ENCODE results near the gene LTBP1. TPM values are rescaled to one million over a fixed set of nuclear protein-coding genes. Genes with fewer than 3 reads are reported as not detected.

LTBP1 gene
- total RNA-seq, 1 experiment from 2014 or later, result 28.5 TPM

DNA sequence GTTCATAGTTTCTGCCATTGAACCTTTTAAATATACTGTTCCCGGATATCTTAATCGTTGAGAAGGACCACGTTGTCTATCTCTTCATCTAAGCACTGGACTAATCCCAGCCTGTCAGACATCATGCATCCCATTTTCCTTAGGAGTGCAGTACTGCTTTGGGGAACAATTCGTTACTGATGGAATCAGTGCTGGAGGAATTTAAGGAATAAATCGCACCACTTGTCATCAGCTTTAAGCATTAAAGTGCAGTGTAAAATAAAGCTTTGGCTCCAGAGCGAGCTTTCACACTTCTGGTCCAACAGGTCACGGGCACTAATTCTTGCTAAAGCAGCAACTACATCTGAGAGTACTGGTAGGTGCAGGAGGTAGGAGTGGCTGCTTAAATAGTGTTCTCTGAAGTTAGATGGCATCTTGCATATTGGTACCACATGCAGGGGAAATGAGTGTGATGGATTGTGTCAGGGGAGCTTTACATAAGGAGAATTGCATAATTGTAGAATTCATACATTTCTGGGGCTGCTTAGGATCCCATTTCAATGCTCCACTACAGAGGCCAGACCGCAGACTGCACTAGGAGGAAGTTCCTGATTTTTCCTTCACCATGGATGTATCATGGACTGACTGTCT is 424.0 kb downstream of the LTBP1 start:
- no peaks in the 10 kb centered on the region for H3K23me2 ChIP-seq (ENCODE audit: insufficient read length, low read depth, low read length, poor library complexity, severe bottlenecking)
- no peak overlapping the region for H2BK20ac ChIP-seq (ENCODE audit: low read depth, low read length, poor library complexity, severe bottlenecking)
- peaks cover 0 to 2% of the 10 kb centered on the region in 2 experiments; a peak in 1 of 4 replicates for H3K4me1 Mint-ChIP-seq
- no peak overlapping the region for H3K4ac ChIP-seq (ENCODE audit: low read depth, low read length)
- H3K4me2 ChIP-seq (ENCODE audit: insufficient read depth, insufficient read length, low read length), result no peak overlapping the region
- no peak overlapping the region for H3T11ph ChIP-seq (ENCODE audit: low read length)
- TF ChIP-seq CTCF (conservative IDR thresholded peaks at IDR 0.05), result no peak
- WGBS (ENCODE audit: extremely low coverage, insufficient read length, low lambda C conversion rate), result no CpG with 5 or more reads among the region's 8 CpGs
- H3K27ac ChIP-seq (ENCODE audit: insufficient read length, low read depth, low read length), result no peak overlapping the region
- H3K9me3 Mint-ChIP-seq, result no peaks in the 10 kb centered on the region
- H4K8ac ChIP-seq (replicated peaks; ENCODE audit: insufficient read length, low read depth, low read length), result no peak overlapping the region
- no peak overlapping the region for H3K14ac ChIP-seq (ENCODE audit: insufficient read depth, low read length)
- no peak overlapping the region for H3K9ac ChIP-seq (ENCODE audit: extremely low read depth, insufficient read length, low read length)
- no peaks in the 10 kb centered on the region for H3K27me3 ChIP-seq (ENCODE audit: insufficient read depth, low read length)
- H4K91ac ChIP-seq (ENCODE audit: insufficient read length, low read depth, low read length), result no peak overlapping the region
- no peaks in the 10 kb centered on the region for H3K4me1 ChIP-seq (ENCODE audit: insufficient read depth, low read length)
- H3K56ac ChIP-seq (ENCODE audit: insufficient read length, low read depth, low read length), result no peak overlapping the region
- no peak overlapping the region for H4K5ac ChIP-seq (ENCODE audit: insufficient read length, low read depth, low read length)
- H2BK120ac ChIP-seq (ENCODE audit: low read depth, low read length, poor library complexity, severe bottlenecking), result no peak overlapping the region
- H3K27me3 Mint-ChIP-seq (ENCODE audit: low read depth), result no peaks in the 10 kb centered on the region
- H3K23ac ChIP-seq (ENCODE audit: insufficient read length, low read depth, low read length), result no peak overlapping the region
- H3K18ac ChIP-seq (ENCODE audit: insufficient read length, low read depth, low read length), result no peak overlapping the region
- no peak overlapping the region for H2BK12ac ChIP-seq (ENCODE audit: insufficient read length, low read depth, low read length)
- no peak overlapping the region for H3K4me3 Mint-ChIP-seq
- H2AK5ac ChIP-seq (ENCODE audit: insufficient read length, low read length), result no peak overlapping the region
- no peak overlapping the region; a peak in 1 of 7 replicates for H3K27ac Mint-ChIP-seq
- DNase-seq, result no peak
- no peaks in the 10 kb centered on the region for H3K79me2 ChIP-seq (ENCODE audit: insufficient read depth, low read length)
- H2AFZ ChIP-seq (ENCODE audit: low read length), result no peak overlapping the region
- H3K9me3 ChIP-seq (ENCODE audit: control insufficient read depth, low read depth, low read length), result no peaks in the 10 kb centered on the region
- H4K20me1 ChIP-seq (ENCODE audit: control insufficient read depth, insufficient read depth, insufficient read length), result no peaks in the 10 kb centered on the region
- H3K36me3 Mint-ChIP-seq (ENCODE audit: insufficient read depth in 1 of 3, low read depth in 3 of 3), result no peaks in the 10 kb centered on the region
- H2BK15ac ChIP-seq (ENCODE audit: low read depth, low read length), result no peak overlapping the region
- H2BK5ac ChIP-seq (ENCODE audit: insufficient read length, low read length), result no peak overlapping the region
- H3K79me1 ChIP-seq (ENCODE audit: insufficient read depth, low read depth, low read length, poor library complexity, severe bottlenecking), result no peaks in the 10 kb centered on the region
